GM12864 (cell line): ENCODE measurements around the gene HOXD9.

Experiments
- DNase-seq: peaks from one replicate; pipeline ENCODE4 v3.0.0-alpha.2; 2011; ENCODE audit warnings: low read depth
- H3K4me3 ChIP-seq: 2 replicates; pipeline ENCODE4 v1.5.1; 2011; ENCODE audit warnings: mild to moderate bottlenecking, low read depth, low read length, control low read depth
- TF ChIP-seq, protein P1 (sequence below): IDR thresholded peaks from 2 replicates; pipeline ENCODE4 v1.5.1; 2011; ENCODE audit warnings: low read depth, mild to moderate bottlenecking, moderate library complexity, low read length, control low read depth, inconsistent platforms; ENCODE audit errors: missing control alignments

HOXD9 gene

DNA sequence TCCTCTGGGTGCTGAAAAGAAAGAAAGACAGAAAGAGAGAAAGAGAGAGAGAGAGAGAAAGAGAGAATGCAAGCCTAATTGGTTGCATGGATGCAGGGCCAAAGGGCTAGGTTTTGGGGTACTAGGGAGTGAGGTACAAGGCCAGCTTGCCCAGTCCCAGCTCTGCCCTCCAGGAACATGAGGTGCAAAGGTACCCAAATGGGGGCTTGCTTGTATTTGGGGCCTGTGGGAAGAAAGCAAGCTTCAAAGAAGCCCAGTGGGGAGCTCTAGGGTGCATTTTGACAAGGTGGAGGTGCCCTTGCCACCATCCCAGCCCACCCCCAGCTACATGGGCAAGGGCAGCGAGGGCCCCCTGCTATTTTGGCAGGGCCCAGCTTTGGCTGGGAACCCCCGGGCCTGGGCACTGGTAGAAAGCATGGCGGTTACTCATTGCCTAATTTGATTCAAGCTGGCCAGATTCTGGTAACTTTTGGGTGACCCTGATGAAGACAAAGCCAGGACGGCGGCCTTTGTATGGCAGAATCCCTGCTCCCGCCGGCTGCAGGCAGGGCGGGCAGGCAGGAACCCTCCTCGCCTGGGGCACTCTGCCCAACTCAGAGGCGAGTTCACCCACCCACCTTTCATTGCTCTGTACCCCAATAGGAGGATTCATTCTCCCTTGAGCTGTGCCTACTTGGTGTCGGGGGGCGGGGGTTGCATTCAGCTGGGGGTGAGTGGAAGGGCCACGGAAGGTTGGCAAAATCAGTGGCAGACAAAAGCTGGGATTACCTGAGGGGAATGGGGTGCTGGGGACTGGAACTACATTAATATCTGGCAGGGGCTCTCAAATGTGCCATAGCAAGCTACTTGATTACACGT lies 28.3 kb downstream of the HOXD9 start:
- no peak overlapping the region for H3K4me3 ChIP-seq

DNA sequence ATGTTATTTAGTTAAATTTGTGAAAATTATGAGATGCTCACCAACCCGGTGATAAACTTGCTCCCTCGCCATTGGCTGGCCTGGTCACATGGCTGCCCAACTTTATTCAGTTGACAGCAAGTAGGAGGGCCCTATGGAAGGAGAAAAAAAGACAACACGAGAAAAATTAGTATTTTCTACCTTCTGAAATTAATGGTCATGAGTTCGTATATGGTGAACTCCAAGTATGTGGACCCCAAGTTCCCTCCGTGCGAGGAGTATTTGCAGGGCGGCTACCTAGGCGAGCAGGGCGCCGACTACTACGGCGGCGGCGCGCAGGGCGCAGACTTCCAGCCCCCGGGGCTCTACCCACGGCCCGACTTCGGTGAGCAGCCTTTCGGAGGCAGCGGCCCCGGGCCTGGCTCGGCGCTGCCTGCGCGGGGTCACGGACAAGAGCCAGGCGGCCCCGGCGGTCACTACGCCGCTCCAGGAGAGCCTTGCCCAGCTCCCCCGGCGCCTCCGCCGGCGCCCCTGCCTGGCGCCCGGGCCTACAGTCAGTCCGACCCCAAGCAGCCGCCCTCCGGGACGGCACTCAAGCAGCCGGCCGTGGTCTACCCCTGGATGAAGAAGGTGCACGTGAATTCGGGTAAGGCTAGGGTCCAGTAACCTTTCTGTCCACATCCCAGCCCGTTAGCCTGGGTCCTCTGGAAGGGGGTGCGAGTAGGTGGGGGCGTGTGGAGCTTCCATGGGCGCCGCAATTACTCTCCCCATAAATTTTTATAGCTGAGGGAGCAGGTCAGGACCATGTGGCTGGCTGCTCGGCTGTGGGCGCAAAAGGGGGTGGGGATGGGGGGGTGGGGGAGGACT lies 29.1 kb downstream of the HOXD9 start, which contains the start of gene HOXD4:
HOXD4 (plus strand) TSS at position 109 of the 846 bp plus-strand sequence; CDS start at position 193, 84 bp downstream.
- no peak within 1 kb of the TSS for H3K4me3 ChIP-seq
- TF ChIP-seq, protein P1, sequence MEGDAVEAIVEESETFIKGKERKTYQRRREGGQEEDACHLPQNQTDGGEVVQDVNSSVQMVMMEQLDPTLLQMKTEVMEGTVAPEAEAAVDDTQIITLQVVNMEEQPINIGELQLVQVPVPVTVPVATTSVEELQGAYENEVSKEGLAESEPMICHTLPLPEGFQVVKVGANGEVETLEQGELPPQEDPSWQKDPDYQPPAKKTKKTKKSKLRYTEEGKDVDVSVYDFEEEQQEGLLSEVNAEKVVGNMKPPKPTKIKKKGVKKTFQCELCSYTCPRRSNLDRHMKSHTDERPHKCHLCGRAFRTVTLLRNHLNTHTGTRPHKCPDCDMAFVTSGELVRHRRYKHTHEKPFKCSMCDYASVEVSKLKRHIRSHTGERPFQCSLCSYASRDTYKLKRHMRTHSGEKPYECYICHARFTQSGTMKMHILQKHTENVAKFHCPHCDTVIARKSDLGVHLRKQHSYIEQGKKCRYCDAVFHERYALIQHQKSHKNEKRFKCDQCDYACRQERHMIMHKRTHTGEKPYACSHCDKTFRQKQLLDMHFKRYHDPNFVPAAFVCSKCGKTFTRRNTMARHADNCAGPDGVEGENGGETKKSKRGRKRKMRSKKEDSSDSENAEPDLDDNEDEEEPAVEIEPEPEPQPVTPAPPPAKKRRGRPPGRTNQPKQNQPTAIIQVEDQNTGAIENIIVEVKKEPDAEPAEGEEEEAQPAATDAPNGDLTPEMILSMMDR = no peak
- DNase-seq = no peak

More for the DNA sequence above, 28.3 kb downstream of the HOXD9 start:
- TF ChIP-seq, protein P1 = no peak
- no peak for DNase-seq

DNA sequence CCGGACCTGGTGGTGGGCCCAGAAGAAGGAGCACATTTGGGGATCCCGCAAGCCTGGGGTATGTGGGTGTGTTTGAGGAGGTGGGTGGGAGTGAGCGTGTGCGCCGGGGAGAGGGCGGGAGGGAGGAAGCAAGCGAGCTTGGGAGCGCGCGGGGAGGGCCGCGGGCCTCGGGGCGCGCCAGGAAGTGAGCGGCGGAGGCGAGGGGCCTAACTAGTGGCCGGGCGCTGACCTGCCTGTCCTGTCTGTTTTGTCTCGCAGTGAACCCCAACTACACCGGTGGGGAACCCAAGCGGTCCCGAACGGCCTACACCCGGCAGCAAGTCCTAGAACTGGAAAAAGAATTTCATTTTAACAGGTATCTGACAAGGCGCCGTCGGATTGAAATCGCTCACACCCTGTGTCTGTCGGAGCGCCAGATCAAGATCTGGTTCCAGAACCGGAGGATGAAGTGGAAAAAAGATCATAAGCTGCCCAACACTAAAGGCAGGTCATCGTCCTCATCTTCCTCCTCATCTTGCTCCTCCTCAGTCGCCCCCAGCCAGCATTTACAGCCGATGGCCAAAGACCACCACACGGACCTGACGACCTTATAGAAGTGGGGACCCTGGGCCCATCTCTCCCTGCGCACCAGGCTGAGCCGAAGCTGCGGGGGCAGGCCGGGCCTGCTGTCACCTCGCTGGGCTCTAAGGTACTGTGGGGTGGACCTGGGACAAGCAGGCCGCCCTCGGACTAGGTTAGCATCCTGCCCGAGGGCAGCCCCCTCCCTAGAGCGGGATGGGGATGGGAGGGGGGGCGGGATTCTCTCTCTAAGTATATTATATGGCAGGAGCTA lies 30.0 kb downstream of the HOXD9 start:
- no peak overlapping the region for H3K4me3 ChIP-seq
- DNase-seq = no peak
- TF ChIP-seq, protein P1 = no peak

DNA sequence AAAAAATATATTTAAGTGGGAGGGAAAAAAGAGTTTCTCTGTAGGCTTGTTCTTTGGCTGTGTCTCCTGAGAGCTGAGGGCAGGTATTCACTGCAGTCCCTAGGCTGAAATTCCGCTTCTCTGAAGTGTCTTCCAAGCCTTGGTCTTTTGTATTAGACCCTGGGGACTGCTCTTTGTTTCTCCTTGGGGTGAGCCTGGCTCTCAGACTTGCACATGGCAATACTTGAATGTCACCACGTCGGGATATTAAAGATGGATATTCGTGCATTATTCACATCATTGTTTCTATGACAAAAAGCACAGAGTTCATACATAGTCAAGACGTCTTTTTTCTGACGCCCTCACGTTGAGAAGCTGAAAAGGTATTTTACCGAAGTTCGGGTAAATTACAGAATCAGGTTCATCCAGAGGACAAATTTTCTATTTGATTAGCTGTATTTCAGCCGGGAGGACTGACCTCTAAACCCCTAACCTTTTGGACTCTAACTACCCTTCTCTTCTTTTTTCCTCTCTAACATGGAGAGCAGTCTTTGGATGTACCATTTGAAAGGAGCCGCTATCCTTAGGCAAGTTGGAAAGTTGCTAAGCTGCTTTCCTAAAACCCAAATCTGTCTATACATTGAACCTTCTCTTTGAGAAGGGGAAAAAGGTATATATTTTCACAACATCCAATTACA lies 32.2 kb downstream of the HOXD9 start:
- no peak for DNase-seq
- H3K4me3 ChIP-seq = no peak overlapping the region
- TF ChIP-seq, protein P1 = no peak

DNA sequence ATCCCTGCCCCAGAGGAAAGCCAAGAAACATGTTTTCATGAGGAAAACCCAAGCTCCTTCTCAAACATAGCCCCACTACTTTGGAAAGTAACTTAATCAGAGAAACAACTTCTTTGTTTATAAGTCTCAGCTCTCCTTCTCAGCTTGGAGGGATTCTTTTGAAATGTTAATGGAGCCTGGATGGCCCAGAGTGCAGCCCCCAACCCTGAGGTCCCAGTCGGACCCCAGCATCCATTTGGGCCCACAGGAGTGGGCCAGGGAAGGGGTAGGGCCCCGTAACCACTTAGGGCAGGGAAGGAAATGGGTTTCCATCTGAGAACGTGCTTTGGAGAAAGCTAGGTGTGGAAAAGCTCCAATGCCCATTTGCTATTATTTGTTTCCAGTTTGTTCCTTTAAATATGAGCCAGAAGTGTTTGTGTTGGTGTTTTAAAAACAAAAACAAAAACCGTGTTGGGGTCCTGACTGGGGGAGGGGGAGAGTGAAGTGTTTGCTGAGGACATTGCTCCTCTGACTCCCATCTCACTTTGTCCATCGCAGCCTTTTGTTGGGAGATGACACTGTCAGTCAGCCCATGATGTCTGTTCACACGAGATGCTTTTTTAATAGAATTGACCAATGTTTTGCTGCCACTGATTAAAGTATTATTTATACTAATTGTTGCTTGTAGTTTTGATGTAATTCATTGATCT lies 33.0 kb downstream of the HOXD9 start:
- TF ChIP-seq, protein P1 = no peak
- H3K4me3 ChIP-seq = no peak overlapping the region
- no peak for DNase-seq
